Skin epidermis (tissue), 12 donors: Measurements from ENCODE around the gene NDUFB2.
A peak's percentile ranks its signal among the peaks of the same experiment; 100 is the strongest.
"Not testable (repeated sequence)": the region's sequence is repeated elsewhere in the genome, so short reads cannot be mapped to it uniquely, and the experiment has no call there.

Experiments
- H3K27ac ChIP-seq, 21 experiments: fragments of 200-600 bp; sonication (generic) in 11 of 21; one replicate each; pipeline ENCODE4 v1.5.0; 2020; ENCODE audit warnings: mild to moderate bottlenecking in 3 of 21, inconsistent platforms in 2 of 21, moderate library complexity in 2 of 21
- H3K4me3 ChIP-seq, 7 experiments: fragments of 200-600 bp; sonication (generic) in 2 of 7; one replicate each; pipeline ENCODE4 v1.5.0; 2020; ENCODE audit warnings: inconsistent platforms in 2 of 7, mild to moderate bottlenecking in 2 of 7, moderate library complexity in 1 of 7

The NDUFB2 gene

DNA sequence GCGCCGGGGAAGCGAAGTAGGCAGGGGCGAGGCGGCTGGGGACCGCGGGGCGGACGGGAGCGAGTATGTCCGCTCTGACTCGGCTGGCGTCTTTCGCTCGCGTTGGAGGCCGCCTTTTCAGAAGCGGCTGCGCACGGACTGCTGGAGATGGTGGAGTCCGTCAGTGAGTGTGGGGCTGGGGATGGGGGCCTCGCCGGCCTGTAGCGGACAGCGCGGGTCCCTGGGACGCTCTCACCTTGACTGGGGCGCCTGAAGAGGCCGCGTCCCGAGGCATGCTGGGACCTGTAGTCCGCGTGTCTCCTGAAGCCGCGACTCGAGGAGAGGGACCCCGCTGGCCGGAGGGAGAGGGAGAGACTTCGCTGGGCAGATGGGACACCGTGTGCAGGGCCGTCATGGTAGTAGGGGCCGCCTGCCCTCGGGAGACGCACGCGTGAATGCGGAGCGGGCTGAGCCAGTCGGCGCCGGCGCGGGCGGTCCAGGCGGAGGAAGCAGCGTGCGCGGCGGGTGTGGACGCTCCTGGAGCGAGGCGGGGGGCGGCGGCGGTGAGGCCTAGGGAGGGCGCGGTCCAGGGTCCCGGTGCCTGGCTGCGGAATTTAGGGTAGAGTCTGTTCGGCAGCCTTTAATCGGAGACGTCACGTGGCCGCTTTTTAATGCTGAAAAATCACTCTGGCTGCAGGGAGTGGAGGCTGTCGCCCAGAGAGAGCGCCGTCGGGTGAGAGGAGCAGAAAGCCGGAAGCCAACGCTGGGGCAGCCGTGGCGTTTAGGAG is at the start of gene NDUFB2:
NDUFB2 (plus strand) TSS at position 29 of the 767 bp plus-strand sequence; CDS start at position 66, 37 bp downstream.
- Histone ChIP-seq H3K27ac (peak within 1 kb of the TSS; percentile 78 to 98 (median 93)), H3K4me3 (peak within 1 kb of the TSS; percentile 71 to 96 (median 88))

DNA sequence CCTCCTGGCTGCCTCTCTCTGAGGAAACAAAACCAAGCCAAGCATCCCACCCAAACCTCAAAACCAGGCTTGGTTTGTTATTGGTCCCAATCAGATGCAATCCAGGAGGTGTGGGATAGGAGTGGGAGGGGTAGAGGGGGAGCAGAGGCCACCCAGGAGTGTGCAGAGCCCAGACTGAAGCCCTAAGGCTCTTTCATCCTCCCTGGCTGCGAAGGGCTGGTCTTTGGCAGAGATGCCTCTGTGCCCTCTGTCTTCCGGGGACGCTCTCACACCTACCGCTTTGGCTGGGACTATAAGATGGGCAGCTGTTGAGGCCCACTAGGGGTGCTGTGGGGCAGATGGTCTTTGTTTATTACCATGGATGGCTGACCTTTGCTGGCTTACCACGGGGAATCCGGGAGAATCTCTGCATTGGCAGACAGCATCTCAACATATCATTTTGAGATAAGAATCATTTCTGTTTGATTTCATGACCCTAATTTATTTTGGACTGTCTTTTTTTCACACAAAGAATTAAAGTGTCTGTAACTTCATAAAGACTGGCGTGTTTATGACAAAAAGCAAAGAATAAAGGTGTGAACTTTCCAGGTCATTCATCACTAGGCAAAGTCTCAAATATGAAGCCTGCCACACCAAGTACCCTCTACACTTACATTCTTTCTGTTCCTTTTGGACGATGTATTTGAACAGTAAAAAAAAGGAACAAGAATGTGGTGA is 49.4 kb upstream of the NDUFB2 start:
- Histone ChIP-seq H3K27ac (peak overlapping the region in 2 of 21 experiments; percentile 2 to 44), H3K4me3 (no peak overlapping the region)

DNA sequence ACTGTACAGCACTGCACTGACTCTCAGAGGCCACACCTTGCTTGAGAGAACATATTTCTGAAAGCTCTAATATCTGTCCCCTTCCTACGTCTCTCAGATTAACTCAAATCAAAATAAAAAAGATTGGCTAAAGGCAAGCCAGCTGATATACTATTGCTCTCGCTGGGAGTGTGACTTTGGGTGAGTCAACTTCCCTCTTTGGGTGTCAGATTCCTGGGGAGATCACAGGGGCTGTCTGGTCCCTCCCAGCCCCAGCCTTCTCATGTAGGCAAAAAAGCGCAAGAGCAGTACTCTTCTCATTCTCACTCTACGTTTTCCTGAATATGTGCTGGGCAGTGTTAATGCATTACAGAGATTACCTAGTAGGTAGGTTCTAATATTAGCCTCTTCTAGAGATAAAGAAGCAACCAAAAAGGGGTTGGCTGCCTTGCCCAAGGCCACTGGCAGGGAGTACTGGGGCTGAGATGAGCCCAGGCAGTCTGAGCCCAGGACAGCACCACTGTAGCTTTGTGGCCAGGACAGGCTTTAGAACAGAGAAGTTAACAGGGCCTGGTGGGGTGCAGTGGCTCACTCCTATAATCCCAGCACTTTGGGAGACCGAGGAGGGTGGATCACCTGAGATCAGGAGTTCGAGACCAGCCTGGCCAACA is 46.8 kb upstream of the NDUFB2 start:
- Histone ChIP-seq H3K27ac (no peak overlapping the region), H3K4me3 (no peak overlapping the region)

DNA sequence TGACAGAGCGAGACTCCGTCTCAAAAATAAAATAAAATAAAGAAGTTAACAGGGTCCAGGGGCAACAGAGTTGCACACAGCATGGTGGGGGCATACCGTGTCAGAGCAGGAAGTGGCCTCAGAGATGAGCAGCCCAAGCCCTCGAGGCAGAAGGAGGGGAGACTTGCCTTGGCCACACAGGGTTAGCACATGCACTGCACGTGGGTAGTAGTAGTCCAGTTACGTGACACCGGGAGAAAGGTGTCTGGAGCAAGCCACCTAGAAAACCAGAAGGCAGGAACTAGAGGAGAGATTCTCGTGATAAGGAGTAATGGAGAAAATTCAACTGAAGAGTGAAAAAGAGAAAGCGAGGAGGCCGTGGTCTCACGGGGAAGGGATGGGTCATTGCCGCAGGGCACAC is 46.1 kb upstream of the NDUFB2 start:
- no peak overlapping the region for H3K4me3 ChIP-seq
- no peak overlapping the region for H3K27ac ChIP-seq

DNA sequence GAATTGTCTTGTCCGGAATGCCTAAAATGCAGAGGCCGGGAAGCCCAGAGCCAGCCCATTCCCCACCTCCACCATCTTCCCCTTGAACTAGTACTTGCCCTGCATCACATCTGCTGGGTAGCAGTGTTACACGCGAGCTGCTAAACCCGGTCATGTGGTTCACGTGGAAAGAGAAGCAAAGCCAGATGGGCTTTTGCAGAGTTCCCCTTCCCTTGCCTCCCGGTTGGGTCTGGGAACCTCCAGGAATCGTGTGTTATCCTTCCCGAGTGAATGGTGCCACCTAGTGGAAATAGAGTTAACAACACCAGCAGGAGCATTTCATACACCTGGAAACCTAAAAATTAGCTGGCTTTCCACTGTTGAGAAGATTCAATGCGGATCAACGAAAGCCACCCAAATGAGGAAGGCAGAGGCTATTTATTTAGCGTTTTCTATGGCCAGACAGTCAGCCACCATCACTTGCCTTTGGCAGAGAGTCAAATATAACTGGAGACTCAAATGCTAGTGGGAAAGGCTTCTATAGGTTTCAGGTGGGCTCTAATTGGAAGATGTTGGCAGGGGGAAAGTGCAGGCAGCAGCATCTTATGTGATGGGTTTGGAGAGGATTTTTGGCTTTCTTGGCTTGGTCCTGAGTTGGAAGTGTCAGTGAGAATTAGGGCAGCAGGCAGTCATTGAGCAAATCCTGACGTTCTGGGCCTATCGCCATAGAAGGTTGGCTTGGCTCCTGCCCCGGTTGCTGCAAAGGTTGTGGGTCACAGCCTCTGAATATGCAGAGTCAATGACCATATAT is 43.0 kb upstream of the NDUFB2 start:
- H3K27ac ChIP-seq, result no peak overlapping the region
- no peak overlapping the region for H3K4me3 ChIP-seq

DNA sequence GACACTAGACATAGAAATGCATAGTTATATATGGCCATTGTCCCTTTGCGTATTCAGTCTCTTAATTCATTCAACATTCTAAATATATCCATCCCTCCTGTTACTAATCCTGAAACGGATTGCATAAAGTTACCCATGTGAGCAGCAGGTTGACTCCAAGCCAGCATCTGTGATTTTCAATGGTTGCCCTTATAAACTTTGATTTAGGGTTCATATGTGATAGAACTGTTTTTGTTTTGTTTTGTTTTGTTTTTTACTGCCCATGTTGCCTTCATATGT is 42.5 kb upstream of the NDUFB2 start:
- H3K27ac ChIP-seq, result no peak overlapping the region
- no peak overlapping the region for H3K4me3 ChIP-seq

DNA sequence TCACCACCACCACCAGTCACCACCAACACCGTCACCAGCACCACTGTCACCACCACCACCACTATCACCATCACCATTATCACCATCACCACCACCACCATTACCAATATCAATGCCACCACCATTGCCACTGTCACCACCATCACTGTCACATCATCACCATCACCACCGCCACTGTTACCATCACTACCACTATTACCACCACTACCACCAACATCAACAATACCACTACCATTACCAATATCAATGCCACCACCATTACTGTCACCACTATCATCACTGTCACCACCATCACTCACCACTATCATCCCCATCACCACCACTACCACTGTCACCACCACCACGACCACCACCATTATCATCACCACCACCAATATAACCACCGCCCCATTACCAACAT is 41.8 kb upstream of the NDUFB2 start:
- Histone ChIP-seq H3K27ac (no peak overlapping the region), H3K4me3 (no peak overlapping the region)

DNA sequence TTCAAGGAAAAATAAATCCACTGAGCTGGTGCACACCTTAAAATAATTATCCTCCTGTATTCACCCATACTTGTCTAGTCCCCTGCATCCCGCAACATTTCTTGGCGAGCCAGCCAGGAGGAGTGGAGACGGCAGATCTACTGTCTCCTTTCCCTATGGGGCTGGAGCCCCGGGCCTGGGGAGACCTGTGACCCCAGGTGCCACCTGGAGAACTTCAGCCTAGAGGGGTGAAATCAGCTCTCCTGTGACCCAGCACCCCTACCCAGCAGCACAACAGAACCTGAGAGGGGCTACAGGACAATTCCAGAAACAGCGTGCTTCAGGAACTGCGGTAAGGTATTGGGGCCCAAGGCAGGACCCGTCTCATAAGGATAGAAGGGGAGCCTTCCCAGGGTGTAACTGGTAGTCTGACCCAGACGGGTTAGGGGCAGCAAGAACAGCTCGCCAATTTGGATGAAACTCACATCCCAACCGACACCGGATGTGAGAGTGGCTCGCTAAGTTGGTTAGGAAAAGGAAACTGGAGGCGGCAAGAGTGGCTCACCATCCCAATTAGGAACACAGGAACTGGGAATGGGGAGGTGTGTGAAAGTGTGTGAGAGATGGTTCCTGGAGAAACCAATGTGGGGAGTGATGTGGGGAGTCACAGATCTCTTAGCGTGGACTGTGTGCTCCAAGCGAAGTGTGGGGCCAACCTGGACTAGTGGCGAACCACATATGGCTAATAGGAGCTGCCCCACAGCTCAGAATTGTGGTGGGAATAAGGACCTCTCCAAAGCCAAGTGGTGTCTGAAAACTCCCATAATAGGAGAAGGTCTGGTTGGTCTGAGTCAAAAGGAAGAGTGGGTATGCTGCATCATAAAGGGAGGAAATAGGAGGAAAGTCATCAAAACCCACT is 40.7 kb upstream of the NDUFB2 start:
- Histone ChIP-seq H3K27ac (peak overlapping the region in 6 of 21 experiments; percentile 5 to 66 (median 42)), H3K4me3 (no peak overlapping the region)

DNA sequence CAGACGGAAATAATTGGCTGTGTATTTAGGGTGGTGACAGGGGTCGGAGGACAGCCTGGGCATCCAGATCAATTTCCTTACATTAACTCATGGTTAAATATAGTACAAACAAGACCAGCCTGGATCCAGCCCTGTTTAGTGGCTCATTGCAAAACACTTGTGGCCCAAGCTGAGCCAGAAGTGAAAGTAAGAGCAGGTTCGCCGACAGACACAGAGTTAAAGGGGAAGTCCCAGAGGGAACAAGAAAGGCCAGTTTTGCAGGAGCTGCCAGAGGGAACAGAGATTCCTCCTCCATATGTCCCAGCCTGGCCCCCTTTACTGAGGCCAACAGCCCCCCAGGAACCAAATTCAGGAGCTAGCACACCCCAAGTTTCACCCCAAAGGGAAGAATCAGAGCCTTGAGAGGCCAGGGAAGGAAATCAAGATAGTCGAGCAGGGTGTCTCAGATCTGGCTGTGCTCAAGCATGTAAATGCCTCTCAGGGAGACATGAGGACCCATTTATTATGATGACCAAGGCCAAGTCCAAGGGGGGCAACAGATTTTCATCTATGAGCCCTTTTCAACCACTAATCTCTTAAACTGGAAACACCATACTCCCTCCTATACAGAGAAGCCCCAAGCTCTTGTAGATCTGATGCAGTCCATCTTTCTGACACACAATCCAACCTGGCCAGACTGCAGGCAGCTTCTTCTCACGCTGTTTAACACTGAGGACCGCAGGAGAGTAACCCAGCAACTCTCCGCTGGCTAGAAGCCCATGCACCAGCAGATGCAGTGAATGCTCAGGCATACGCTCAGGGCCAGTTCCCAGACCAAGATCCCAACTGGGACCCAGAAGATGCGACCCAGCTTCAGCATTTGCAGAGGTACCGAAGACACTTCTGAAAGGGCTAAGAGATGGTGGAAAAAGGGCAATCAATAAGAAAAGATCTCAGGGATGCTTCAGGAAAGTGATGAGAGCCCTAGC is 39.7 kb upstream of the NDUFB2 start:
- H3K4me3 ChIP-seq, result peak overlapping the region in 1 of 7 experiments; percentile 22
- peak overlapping the region in 11 of 21 experiments; percentile 5 to 66 (median 41) for H3K27ac ChIP-seq

DNA sequence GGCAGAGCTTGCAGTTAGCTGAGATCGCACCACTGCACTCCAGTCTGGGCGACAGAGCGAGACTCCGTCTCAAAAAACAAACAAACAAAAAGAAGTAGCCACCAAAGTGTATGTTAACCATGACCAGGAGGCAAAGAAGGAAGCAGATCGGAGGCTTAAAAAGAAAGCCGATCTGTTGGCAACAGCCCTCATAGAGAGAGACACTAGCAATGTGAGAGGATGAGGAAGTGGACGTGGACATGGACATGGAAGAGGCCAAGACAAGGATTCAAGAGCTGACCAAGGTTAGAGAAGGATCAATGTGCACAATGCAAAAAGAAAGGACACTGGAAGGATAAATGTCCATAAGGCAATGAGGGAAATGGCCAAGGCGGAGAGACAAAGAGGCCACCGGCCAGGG is 38.6 kb upstream of the NDUFB2 start:
- Histone ChIP-seq H3K4me3 (no peak overlapping the region), H3K27ac (no peak overlapping the region)

DNA sequence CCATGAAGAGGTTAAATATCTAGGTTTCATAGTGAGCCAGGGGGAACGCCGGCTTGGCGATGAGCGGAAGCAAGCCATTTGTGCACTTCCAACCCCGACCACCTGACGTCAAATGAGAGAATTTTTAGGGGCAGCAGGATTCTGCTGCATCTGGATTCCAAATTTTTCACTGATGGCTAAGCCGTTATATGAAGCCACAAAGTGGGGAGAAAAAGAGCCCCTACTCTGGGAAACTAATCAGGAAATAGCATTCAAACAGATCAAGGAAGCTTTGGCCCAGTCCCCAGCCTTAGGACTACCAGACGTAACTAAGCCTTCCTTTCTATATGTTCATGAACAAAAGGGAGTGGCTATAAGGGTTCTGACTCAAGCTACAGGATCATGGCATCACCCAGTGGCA is 36.7 kb upstream of the NDUFB2 start:
- no peak overlapping the region for H3K4me3 ChIP-seq
- no peak overlapping the region for H3K27ac ChIP-seq

DNA sequence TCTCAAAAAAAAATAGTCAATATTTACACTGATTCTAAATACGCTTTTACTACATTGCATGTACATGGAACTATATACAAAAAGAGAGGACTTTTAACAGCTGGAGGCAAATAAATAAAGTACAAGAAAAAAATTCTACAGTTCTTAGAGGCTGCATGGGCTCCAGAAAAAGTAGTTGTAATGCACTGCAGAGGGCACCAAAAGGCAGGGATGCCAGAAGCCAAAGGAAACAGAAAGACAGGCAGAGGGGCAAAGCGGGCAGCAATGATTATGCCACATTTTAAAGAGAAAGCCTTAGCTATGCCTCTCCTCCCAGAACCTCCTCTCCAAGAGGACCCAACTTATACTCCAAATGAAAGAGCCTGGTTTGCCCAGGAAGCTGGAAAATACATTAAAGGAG is 35.4 kb upstream of the NDUFB2 start:
- no peak overlapping the region for H3K27ac ChIP-seq
- H3K4me3 ChIP-seq, result no peak overlapping the region

DNA sequence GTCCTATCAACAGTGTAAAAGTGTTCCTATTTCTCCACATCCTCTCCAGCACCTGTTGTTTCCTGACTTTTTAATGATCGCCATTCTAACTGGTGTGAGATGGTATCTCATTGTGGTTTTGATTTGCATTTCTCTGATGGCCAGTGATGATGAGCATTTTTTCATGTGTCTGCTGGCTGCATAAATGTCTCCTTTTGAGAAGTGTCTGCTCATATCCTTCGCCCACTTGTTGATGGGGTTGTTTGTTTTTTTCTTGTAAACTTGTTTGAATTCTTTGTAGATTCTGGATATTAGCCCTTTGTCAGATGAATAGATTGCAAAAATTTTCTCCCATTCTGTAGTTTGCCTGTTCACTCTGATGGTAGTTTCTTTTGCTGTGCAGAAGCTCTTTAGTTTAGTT is 33.6 kb upstream of the NDUFB2 start:
- H3K4me3 ChIP-seq, H3K27ac ChIP-seq: not testable (repeated sequence)

DNA sequence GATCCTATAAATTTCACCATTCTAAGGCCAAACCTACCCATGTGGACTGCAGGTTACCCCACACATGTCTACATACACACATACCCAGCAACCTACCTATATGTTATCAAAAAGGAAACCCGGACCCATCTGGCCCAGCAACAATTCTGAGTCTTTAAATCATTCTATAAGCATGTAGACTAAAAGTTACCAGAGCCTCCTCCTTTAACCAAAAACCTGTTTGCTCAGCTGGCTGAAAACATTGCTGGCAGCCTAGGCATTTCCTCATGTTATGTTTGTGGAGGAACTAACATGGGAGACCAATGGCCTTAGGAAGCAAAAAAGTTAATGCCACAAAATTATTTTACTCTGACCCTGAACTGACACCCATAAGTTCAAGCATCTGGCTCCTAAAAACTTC is 29.0 kb upstream of the NDUFB2 start:
- Histone ChIP-seq H3K27ac (no peak overlapping the region), H3K4me3 (no peak overlapping the region)

DNA sequence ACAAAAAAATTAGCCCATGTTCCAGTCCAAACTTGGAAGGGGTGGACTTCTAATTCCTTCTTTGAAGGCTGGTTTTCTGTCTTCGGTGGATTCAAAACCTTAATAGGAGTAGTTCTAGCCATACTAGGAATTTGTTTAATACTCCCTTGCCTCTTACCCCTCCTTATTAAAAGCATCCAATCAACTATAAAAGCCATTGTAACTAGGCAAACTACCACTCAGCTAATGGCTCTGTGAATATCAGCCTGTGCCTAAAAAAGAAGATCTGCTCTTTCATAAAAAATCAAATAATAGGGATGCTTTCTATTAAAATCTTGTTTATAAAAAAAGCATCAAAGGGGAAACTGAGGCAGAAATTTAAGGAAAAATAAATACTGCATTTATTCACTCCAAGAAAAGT is 27.9 kb upstream of the NDUFB2 start:
- Histone ChIP-seq H3K4me3 (no peak overlapping the region), H3K27ac (no peak overlapping the region)

DNA sequence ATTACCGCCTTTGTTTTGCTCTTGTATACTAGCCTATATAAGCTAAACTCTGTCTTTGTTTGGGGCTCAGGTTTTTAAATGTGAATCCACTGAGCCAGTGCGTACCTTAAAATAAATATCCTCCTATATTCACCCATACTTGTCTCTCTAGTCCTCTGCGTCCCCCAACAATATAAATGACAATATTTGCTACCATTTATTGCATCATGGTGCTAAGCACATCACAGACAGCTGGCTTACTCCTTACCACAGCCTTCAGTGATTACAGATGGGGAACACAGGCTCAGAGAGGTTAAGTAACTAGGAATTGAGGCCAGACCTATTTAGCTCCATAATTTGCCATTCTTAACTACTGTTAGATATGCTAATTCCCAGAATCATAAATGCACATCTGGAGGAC is 27.2 kb upstream of the NDUFB2 start:
- Histone ChIP-seq H3K4me3 (no peak overlapping the region), H3K27ac (no peak overlapping the region)

DNA sequence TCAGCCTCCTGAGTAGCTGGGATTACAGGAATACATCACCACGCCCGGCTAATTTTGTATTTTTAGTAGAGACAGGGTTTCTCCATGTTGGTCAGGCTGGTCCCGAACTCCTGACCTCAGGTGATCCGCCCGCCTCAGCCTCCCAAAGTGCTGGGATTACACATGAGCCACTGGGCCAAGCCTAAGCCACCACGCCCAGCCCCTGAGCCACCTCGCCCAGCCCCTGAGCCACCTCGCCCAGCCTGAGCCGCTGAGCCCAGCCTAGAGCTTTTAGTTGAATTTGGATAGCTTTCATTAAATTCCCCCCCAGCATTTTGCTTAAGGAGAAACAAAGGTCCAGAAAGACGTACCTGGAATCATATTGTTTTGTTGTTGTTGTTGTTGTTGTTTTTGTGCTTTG is 26.6 kb upstream of the NDUFB2 start:
- not testable (repeated sequence) for H3K4me3 ChIP-seq, H3K27ac ChIP-seq

DNA sequence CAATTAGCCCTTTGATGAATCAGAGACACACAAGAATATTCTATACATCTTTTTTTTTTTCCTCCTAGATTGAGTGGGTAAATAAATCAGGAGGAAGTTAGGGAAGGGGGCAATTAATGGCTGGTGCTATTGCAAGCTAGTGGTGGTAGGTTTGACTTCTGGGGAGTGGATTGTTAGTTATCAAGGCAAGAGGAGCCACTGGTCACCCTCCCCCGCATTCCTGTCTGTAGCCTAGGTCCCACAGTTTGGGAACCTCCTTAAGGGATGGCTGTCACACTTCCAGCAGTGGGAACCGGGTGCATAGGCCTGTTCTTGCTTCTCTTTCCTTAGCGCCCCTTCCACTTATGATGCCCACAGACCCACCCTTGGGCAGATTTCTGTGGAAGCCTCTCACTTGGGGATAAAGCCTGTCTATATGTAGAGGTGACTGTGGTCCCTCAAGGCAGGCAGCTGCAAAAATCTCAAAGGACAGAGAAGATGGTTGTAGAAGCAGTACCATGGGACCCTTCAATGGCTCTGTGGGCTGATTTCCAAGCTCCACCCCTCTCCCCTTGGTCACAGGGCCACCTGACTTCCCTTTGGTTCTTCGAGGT is 26.1 kb upstream of the NDUFB2 start:
- Histone ChIP-seq H3K27ac (no peak overlapping the region), H3K4me3 (no peak overlapping the region)
